Measurements from ENCODE around the gene KIF7. TPM values are rescaled to one million over a fixed set of nuclear protein-coding genes. Genes with fewer than 3 reads are reported as not detected.

Gene KIF7
- total RNA-seq, 6 experiments from 2014 or later: 0.34 to 0.92 (median 0.48) TPM

- no CpG with 5 or more reads among the region's 37 CpGs for WGBS (ENCODE audit: insufficient coverage, low coverage, low lambda C conversion rate, missing lambda C conversion rate)
- DNase-seq: no peak
- no peaks in the 10 kb centered on the region for H3K9me3 ChIP-seq
- H3K27me3 ChIP-seq: no peaks in the 10 kb centered on the region
- H3K36me3 ChIP-seq: no peaks in the 10 kb centered on the region
- ATAC-seq: no peak
- H3K4me1 ChIP-seq: no peaks in the 10 kb centered on the region
- H3K4me3 ChIP-seq: no peak overlapping the region
- intact Hi-C loops (cut with DNase I): no loop called here
- TF ChIP-seq, protein P1, sequence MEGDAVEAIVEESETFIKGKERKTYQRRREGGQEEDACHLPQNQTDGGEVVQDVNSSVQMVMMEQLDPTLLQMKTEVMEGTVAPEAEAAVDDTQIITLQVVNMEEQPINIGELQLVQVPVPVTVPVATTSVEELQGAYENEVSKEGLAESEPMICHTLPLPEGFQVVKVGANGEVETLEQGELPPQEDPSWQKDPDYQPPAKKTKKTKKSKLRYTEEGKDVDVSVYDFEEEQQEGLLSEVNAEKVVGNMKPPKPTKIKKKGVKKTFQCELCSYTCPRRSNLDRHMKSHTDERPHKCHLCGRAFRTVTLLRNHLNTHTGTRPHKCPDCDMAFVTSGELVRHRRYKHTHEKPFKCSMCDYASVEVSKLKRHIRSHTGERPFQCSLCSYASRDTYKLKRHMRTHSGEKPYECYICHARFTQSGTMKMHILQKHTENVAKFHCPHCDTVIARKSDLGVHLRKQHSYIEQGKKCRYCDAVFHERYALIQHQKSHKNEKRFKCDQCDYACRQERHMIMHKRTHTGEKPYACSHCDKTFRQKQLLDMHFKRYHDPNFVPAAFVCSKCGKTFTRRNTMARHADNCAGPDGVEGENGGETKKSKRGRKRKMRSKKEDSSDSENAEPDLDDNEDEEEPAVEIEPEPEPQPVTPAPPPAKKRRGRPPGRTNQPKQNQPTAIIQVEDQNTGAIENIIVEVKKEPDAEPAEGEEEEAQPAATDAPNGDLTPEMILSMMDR (IDR thresholded peaks at IDR 0.05): no peak
- no peak for TF ChIP-seq POLR2A (IDR thresholded peaks at IDR 0.05)
- no peak overlapping the region for H3K27ac ChIP-seq
Measured at GRCh38 chr15:89649013-89649625, 6.1 kb downstream of the KIF7 start.

- DNase-seq (no peak), ATAC-seq (no peak)
- Histone ChIP-seq H3K36me3 (no peaks in the 10 kb centered on the region), H3K4me1 (no peaks in the 10 kb centered on the region), H3K9me3 (no peaks in the 10 kb centered on the region), H3K27me3 (no peaks in the 10 kb centered on the region), H3K4me3 (no peak overlapping the region), H3K27ac (no peak overlapping the region)
- TF ChIP-seq, protein P1 (IDR thresholded peaks at IDR 0.05): no peak
- no peak for TF ChIP-seq POLR2A (IDR thresholded peaks at IDR 0.05)
- intact Hi-C loops (cut with DNase I): no loop called here
- 81% methylated on average over 20 of the region's 102 CpGs for WGBS (ENCODE audit: insufficient coverage, low coverage, low lambda C conversion rate, missing lambda C conversion rate)
Measured at GRCh38 chr15:89648106-89649012, 6.9 kb downstream of the KIF7 start.

- no peaks in the 10 kb centered on the region for H3K36me3 ChIP-seq
- TF ChIP-seq, protein P1 (IDR thresholded peaks at IDR 0.05): peak; percentile 78 to 90 (median 86)
- no peak for TF ChIP-seq POLR2A (IDR thresholded peaks at IDR 0.05)
- DNase-seq (peak; percentile 78 to 84 (median 80)), ATAC-seq (peak; percentile 82 to 93 (median 92))
- intact Hi-C loops (cut with DNase I): no loop called here
- H3K27me3 ChIP-seq: no peaks in the 10 kb centered on the region
- H3K27ac ChIP-seq: no peak overlapping the region
- H3K9me3 ChIP-seq: no peaks in the 10 kb centered on the region
- no peak overlapping the region for H3K4me3 ChIP-seq
- H3K4me1 ChIP-seq: peaks cover 0 to 1% (median 0%) of the 10 kb centered on the region in 4 donors
- 45% methylated on average over 25 of the region's 25 CpGs for WGBS (ENCODE audit: insufficient coverage, low coverage, low lambda C conversion rate, missing lambda C conversion rate)
Measured at GRCh38 chr15:89647191-89647851, 7.9 kb downstream of the KIF7 start.

GRCh38 chr15:89646416-89647141, 8.7 kb downstream of the KIF7 start:
- no peak for DNase-seq
- H3K36me3 ChIP-seq: no peaks in the 10 kb centered on the region
- H3K4me3 ChIP-seq: no peak overlapping the region
- TF ChIP-seq, protein P1 (IDR thresholded peaks at IDR 0.05): no peak
- TF ChIP-seq POLR2A (IDR thresholded peaks at IDR 0.05): no peak
- intact Hi-C loops (cut with DNase I): no loop called here
- H3K4me1 ChIP-seq: peaks cover 0 to 5% (median 0%) of the 10 kb centered on the region in 4 donors
- ATAC-seq: peak in 1 of 4 donors; percentile 23
- no peaks in the 10 kb centered on the region for H3K27me3 ChIP-seq
- H3K27ac ChIP-seq: no peak overlapping the region
- H3K9me3 ChIP-seq: no peaks in the 10 kb centered on the region
- WGBS (ENCODE audit: insufficient coverage, low coverage, low lambda C conversion rate, missing lambda C conversion rate): 58% methylated on average over 3 of the region's 22 CpGs
